Neutrophil (primary cell): ENCODE results near the gene USHBP1.

ENCODE experiments used
- H3K27ac ChIP-seq: fragments of 200-600 bp; sonication (generic); 2 replicates; pipeline ENCODE4 v1.5.1; 2016; ENCODE audit warnings: mild to moderate bottlenecking, moderate library complexity
- H3K27me3 ChIP-seq: fragments of 200-600 bp; sonication (generic); 2 replicates; pipeline ENCODE4 v1.6.0; 2016; ENCODE audit warnings: mild to moderate bottlenecking
- H3K36me3 ChIP-seq: fragments of 200-600 bp; sonication (generic); 2 replicates; pipeline ENCODE4 v1.5.1; 2017
- H3K4me1 ChIP-seq, 2 experiments: fragments of 200-600 bp in 1 of 2; sonication (generic) in 1 of 2; 1 replicate in 1 of 2; 2 replicates in 1 of 2; pipeline versions ENCODE4 v1.5.1 to v1.6.1; 2013 to 2016; ENCODE audit warnings: low read depth in 1 of 2, low read length in 1 of 2, mild to moderate bottlenecking in 1 of 2, moderate library complexity in 1 of 2; ENCODE audit not compliant: control insufficient read depth in 1 of 2, insufficient read depth in 1 of 2
- H3K4me3 ChIP-seq, 2 experiments: fragments of 200-600 bp in 1 of 2; sonication (generic) in 1 of 2; 1 replicate in 1 of 2; 2 replicates in 1 of 2; pipeline ENCODE4 v1.5.1; 2013 to 2016; ENCODE audit warnings: low read depth in 1 of 2, low read length in 1 of 2, mild to moderate bottlenecking in 1 of 2, moderate library complexity in 1 of 2
- H3K9me3 ChIP-seq: fragments of 200-600 bp; sonication (generic); 2 replicates; pipeline ENCODE4 v1.5.1; 2016
- TF ChIP-seq, protein P1 (sequence below): fragments of 200-600 bp; sonication (generic); IDR thresholded peaks from 2 replicates; pipeline ENCODE4 v1.5.1; 2016; ENCODE audit warnings: antibody characterized with exemption

Gene USHBP1

DNA sequence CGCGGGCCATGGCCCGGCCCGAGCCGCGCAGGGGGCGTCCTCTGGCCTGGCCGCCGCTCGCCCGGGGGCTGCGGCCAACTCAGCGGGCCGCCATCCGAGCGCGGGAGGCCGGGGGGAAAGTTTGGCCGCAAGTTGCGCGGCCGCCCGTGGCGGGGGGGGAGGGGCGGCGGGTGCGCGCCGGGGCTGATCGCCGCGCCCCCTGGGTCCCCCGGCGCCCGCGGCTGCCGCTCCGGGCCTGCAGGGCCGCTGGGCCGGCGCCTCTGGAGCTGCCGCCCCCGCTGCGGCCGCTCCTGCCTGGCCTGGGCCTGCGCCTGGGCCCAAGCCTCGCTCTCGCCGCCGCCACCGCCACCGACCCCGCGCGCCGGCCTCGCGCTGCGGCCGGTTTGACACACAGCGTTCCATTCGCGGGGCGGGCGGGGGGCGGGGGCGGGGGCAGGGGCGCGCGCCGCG, 19.0 kb downstream of the USHBP1 start, which contains the start of gene NR2F6:
TSS of gene NR2F6 (minus strand) at position 385 of the 450 bp plus-strand sequence. CDS start 699 bp downstream, outside the sequence.
- peaks cover 13% of the 10 kb centered on the region in 2 experiments for H3K4me1 ChIP-seq

DNA sequence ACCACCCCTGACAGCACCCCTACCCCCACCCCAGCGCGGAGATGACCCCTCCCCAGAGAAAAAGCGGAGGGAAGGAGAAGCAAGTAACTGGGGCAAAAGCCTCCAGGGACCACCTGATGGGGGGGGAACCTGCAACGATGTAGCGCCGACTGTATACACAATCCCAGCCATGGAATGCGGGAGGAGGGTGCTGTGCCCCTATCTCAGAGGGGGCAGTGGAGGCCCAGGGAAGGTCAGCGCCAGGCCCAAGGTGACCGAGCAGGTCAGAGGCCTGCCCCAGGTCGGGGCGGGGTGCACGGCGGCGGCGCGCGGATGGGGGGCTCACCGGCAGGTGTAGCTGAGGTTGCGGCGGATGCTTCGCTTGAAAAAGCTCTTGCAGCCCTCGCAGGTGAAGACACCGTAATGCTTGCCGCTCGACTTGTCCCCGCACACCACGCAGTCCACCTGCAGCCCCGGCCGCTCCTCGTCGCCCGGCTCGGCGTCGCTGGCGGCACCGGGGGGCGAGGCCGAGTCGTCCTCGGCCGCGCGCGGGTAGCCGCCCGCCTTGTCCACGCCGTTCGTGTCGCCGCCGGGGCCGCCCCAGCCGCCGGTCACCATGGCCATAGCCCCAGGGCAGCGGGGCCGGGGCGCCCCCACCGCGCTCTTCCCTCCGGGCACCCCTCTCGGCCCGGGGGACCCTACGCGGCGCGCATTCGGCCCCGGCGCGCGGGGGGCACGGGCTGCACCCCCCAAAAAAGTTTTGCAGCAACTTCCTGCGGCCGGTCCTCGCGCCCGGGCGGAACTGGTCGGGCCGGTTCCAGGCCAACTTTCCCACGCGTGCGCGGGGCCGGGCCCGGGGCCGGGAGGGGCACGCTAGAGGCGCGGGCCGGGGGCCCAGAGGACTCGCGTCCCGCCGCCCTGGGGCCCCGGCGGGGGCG, 19.7 kb downstream of the USHBP1 start:
- H3K4me3 ChIP-seq = peak overlapping the region; percentile 53 to 63

More for the DNA sequence above, 19.0 kb downstream of the USHBP1 start, which contains the start of gene NR2F6:
- Histone ChIP-seq H3K9me3 (no peaks in the 10 kb centered on the region), H3K36me3 (no peaks in the 10 kb centered on the region), H3K4me3 (peak within 1 kb of the TSS; percentile 63 to 75), H3K27me3 (peaks cover 48% of the 10 kb centered on the region), H3K27ac (peak within 1 kb of the TSS; percentile 56)
- TF ChIP-seq, protein P1, sequence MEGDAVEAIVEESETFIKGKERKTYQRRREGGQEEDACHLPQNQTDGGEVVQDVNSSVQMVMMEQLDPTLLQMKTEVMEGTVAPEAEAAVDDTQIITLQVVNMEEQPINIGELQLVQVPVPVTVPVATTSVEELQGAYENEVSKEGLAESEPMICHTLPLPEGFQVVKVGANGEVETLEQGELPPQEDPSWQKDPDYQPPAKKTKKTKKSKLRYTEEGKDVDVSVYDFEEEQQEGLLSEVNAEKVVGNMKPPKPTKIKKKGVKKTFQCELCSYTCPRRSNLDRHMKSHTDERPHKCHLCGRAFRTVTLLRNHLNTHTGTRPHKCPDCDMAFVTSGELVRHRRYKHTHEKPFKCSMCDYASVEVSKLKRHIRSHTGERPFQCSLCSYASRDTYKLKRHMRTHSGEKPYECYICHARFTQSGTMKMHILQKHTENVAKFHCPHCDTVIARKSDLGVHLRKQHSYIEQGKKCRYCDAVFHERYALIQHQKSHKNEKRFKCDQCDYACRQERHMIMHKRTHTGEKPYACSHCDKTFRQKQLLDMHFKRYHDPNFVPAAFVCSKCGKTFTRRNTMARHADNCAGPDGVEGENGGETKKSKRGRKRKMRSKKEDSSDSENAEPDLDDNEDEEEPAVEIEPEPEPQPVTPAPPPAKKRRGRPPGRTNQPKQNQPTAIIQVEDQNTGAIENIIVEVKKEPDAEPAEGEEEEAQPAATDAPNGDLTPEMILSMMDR = no peak

DNA sequence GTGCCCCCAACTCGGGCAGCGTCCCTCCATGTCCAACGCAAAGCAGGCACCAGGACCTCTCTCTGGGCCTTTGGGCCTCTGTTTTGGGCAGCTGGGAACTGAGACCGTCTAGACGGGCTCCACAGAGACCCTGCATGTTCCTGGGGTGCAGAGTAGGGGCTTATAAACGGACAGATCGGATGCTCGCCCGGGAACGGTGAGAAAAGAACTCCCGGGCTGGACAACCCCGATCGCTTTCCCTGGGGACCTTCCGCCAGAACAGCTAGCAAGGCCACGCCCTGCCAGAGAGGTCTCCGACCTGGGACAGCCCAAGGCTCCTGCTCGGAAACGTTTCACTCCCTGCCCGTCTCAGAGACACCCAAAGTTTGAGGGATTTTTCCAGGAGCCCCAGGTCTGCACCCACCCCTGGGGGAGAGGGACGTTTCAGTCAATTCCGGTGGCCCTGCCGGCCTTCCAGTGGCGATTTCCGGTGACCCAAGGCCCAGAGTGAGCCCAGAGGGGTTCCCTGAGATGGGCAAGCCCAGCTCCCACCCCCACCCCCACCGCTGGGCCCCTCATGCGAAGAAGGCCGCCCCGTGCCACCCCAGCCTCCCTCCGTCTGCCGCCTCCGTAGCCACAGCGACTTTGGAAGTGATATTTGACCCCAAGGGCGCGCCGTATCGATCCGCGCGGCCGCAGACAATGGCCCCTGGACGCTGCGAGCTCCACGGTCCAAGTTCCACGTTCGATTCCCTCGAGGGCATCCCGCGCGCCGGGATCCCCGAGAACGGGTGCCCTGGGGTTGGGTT, 20.5 kb downstream of the USHBP1 start:
- H3K4me3 ChIP-seq = no peak overlapping the region
- H3K4me1 ChIP-seq = peaks cover 13% of the 10 kb centered on the region in 2 experiments
- peaks cover 48% of the 10 kb centered on the region for H3K27me3 ChIP-seq
- H3K36me3 ChIP-seq = no peaks in the 10 kb centered on the region
- H3K9me3 ChIP-seq = no peaks in the 10 kb centered on the region
- no peak overlapping the region for H3K27ac ChIP-seq
- TF ChIP-seq, protein P1 = no peak

More for the DNA sequence above, 19.7 kb downstream of the USHBP1 start:
- TF ChIP-seq, protein P1 = no peak
- Histone ChIP-seq H3K9me3 (no peaks in the 10 kb centered on the region), H3K4me1 (peaks cover 13% of the 10 kb centered on the region in 2 experiments), H3K27ac (no peak overlapping the region), H3K27me3 (peaks cover 48% of the 10 kb centered on the region), H3K36me3 (no peaks in the 10 kb centered on the region)

DNA sequence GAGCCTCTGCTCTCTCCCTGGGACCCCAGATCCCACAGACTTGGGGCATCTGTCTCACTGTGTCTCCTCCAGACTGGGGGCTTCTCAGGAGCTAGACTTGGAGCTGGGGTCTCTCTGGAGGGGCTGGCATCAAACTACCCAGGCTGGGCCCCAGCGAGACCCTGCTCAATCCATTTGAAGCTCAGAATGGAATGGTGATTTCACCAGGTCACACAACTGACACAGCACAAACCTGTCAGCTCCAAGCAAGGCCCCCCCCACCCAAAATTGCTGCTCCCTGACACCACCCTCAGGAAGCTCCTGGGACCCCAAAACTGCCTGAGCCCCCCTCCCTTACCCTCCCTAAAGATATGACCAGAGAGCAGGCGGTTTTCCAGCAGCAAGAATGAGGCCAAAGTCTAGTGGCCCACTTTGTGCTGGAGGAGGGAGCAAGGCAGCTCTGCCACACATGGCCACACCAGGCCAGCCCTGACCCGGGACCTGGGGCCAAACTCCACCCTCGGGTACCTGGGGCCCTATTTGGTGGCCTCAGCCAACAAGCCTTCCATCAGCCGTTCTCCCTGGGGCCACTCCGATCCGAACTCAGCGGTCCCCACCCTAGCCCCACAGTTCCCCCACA, 21.2 kb downstream of the USHBP1 start:
- H3K27me3 ChIP-seq = peaks cover 45% of the 10 kb centered on the region
- H3K9me3 ChIP-seq = no peaks in the 10 kb centered on the region
- H3K4me3 ChIP-seq = no peak overlapping the region
- no peaks in the 10 kb centered on the region for H3K36me3 ChIP-seq
- no peak overlapping the region for H3K27ac ChIP-seq
- H3K4me1 ChIP-seq = peaks cover 13% of the 10 kb centered on the region in 2 experiments
- TF ChIP-seq, protein P1 = no peak
